Occipital lobe (tissue), 2 donors: ENCODE data around the gene TRIM2. TPM values are rescaled to one million over a fixed set of nuclear protein-coding genes. Genes with fewer than 3 reads are reported as not detected.
"Not testable (repeated sequence)": the region's sequence is repeated elsewhere in the genome, so short reads cannot be mapped to it uniquely, and the experiment has no call there.

ENCODE experiments used
- DNase-seq: peaks from one replicate; lab custom pipeline; 2025; lab: John Stamatoyannopoulos, UW
- total RNA-seq: library from RNA; depleted of rRNA; stranded (reverse); fragments of >200 nt; gene quantifications from one replicate; pipeline ENCODE4 v1.2.3, GENCODE V29; 2014

Gene TRIM2
- total RNA-seq, 1 donor from 2014 or later, result 990 TPM

DNA sequence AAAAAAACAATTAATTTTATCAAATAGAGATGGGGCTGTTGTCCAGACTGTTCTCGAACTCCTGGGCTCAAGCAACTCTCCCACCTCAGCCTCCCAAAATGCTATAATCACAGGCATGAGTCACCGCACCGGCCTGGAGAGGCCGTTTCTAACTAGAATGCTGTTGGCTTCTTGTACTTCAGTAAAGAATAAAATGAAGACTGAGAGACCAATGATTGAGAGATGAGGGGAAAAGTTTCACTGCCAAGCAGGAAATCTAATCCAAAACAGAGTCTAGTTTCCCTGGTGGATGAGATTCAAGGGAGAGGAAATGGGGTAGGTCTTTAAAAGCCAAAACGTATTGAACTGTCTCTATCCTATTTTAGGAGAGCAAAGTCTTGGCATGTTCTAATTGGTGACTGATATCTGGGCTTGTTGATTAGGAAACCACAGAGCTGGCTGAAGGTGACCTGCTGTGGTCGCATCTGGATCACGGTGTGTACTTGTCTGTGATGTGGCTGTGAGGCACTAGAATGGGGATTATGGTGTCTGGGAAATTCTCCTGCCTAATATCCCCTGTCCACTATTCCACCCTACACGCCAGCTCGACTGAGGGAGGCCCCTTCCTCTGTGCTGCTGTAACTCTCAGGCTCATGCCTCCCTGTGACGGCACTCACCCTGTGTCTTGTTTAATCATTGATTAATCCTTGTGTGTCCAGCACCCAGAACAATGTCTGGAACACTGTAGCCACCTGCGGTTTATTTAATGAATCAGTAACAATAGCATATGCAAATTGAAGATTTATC, 15.0 kb upstream of the TRIM2 start:
- DNase-seq, result no peak

DNA sequence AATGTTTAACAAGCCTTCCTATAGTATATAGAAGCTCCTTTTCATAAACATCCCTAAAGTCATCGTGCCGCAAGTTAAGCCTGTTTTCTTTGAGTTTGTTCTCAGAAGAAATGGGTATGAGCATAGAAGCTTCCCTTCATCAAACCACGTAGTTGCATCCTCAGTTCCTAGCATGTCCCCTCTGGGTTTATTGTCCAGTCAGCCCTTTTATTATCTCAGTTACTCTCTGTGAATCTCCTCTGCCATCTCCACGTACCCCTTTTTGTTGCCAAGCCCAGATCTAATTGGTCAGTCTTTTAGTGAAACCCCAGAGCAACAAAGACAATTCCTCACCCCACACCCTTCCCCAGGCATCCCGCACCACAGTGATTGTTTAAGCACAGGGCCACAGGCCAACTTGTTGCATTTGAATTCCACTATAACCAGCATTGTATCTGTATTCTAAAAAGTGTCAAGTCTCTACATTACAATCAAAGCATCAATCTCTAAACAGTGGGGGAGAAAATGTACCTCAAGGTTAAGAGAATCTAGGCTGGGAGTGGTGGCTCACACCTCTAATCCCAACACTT, 12.4 kb upstream of the TRIM2 start:
- no peak for DNase-seq

DNA sequence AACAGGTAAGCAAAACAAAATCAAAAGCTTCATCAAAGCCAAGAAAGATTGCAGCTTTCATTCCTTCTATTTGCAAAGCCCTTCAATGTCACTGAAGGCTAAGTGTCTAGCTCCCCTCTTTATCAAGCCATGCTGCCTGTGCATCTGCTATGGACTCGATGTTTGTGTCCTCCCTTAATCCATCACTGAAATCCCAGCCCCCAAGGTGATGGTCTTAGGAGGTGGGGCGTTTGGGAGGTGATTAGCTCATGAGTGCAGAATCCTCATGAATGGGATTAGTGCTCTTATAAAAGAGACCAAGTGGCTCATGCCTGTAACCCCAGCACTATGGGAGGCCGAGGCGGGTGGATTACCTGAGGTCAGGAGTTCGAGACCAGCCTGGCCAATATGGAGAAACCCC, 6.9 kb upstream of the TRIM2 start:
- no peak for DNase-seq

DNA sequence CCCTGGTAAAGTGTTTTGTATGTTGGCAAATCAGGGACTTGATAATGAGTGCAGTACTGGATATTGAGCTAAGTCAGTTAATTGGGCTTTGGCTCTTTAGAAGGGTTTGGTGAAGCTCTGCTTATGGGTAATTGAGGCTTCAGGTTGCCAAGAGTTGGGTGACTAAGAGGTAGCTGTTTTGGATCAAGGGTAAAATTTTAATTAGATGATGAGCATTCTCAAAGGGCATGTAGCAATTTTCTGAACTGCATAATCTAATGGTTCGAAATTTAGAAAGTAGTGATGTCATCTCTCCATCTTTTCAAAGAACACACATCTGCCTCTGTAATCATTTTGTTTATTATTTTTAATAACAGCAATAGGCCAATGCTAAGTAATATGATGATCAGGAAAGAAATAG, 5.5 kb upstream of the TRIM2 start:
- no peak for DNase-seq

DNA sequence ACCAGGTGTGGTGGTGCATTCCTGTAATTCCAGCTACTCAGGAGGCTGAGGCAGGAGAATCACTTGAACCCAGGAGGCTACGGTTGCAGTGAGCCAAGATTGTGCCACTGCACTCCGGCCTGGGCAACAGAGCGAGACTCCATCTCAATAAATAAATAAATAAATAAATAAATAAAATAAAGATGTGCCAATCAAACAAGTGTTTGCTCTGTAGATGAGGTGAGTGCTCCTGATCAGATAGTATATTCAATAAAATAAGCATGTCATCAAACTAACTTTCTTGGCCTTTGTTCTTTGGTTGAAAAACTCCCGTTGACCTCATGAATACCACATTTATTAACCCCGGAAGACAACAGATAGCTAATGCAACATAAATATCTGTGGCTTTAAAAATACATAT, 497 bp upstream of the TRIM2 start:
- not testable (repeated sequence) for DNase-seq

DNA sequence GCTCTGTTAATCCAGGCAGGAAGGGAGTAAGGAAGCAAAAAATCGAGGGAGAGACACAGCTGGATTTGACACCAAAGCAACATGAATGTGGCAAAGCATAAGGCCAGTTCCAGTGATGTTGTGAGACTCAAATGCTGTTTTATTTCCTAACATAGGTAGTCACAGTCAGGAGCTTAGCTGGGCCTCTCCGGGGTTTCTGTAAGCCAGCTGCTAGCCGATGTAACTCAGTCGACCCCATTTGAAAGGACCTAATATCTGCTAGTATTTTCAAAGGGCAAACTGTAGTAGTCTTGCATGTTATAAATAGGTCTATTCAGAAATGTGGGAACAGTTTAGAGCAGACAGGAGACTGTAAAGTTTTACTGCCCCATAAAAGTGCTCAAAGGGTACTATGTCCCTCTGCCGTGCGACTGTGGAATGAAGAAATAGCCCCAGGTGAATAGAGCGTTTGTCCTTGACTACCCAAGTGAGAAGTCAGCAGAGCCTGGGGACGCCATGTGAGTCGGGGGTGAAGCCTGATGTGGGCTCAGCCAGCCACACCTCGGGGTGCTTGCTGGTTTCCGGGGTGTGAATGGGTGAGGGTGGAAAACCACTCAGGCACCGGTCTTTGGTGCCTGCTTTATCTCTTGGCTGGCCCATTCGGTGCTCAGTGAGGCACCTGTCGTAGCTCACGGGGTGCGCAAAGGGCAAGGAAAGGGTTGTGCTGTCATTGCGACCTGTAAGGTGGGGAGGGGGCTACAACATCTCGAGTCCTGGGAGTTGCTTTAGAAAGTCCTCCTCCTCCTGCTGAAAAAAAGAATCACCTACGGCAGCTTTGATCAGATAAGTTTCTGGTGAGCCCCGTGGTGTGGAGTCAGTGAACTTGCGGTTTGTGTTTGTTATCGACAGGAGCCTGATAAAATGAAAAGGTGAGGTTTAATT, 745 bp downstream of the TRIM2 start:
- DNase-seq, result no peak

DNA sequence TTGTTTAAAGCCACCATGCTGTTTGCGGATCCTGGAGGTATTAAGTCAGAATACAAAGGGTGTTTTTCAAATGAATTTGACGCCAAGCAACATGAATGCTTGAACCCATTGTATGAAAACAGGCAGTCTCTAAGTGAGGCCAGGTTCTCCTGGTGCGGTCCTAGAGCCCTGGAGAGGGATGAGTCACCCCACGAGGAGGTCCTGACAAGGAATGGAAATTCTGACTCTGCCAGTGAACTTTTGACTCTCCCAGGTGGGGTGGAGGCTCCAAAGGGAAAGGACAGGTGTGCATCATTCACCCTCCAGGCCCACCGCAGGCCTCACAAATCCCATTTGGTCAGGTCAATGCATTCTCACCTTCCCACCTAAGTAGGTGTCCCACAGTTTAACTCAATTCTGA, 1.5 kb downstream of the TRIM2 start:
- no peak for DNase-seq

DNA sequence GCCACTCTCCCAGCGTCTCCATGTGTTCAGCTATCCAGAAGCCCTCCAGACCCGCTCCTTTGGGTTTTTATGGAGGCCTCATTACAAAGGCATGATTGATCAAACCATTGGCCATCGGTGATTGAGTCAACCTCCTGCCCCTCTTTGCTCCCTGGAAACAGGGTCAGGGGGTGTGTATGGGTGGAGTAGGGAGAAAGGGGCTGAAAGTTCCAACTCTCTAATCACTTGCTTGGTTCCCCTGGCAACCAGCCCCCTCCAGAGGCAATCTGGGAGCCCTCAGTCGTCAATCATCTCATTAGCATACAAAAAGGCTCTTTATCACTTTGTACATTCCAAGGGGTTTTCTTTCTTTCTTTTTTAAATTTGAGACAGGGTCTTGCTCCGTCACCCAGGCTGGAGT, 2.3 kb downstream of the TRIM2 start:
- no peak for DNase-seq

DNA sequence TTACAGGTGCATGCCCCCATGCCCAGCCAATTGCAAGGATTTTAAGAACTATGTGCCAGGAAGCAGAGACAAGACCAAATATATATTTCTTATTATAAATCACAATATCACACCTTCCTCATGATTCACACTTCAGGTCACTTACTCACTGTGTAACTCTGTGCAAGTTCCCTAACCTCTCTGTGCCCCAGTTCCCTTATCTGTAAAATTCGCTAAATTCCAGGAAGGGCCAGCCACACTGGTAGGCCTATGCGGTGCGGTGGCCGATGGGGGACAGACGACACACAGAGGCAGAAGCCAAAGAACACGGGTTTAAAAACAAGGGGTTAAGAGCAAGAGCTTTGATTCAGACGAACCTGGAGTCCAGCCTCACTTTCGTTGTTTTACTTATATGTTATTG, 2.8 kb downstream of the TRIM2 start:
- DNase-seq, result no peak

DNA sequence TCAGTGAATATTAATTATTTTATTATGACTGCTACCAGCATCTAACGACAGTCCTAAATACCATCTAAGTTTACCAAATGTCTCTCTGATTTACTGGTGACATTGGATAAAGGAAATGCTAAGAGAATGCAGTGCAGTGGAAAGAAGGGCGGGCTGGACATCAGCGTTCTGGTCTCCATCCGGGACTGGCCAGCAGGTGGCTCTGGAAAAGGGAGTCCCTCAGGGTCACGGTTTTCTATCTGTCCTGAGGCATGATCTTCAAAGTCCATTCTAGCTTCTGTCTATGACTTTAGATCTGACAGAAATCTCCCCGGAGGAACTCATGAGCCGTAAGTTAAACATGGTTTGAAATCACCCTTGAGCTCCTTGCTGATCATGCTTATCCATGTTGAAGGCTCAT, 3.3 kb downstream of the TRIM2 start:
- DNase-seq, result no peak

DNA sequence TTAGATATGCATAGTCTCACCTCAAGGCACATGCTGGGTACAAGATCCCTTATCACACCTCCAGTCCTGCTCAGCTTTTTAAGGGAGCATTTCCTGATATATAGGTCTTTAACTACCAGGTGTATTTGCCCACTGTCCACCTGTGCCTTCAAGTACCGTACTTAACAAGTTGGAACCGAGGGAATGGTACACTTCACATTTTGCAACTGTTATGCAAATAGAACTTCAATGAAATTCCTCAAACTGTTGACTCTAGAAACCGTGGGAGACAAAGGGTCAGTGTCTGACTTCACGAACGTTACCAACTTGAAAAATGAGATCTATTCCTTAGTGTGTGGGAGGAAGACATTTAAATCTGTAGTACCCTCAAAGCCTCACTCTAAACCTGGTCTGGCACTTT, 5.2 kb downstream of the TRIM2 start:
- no peak for DNase-seq

DNA sequence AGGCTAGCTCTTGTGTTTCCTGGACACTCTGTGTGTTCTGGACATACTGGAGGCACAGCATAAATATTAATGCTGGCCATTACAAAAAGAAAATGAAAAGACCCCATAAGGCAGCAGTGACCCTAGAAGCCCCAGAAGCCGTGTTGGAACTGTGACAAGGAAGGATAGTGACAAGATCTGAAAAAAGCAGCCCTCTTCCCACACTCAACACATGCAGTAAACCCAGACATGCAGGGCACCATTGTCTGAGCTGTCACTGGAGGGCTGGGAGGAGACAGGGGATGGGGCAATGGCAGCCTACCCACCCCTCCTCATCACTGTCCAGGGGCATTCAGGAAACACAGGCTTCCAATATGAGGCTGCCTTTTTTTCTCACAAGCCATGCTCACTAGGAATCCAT, 6.5 kb downstream of the TRIM2 start:
- DNase-seq, result no peak

DNA sequence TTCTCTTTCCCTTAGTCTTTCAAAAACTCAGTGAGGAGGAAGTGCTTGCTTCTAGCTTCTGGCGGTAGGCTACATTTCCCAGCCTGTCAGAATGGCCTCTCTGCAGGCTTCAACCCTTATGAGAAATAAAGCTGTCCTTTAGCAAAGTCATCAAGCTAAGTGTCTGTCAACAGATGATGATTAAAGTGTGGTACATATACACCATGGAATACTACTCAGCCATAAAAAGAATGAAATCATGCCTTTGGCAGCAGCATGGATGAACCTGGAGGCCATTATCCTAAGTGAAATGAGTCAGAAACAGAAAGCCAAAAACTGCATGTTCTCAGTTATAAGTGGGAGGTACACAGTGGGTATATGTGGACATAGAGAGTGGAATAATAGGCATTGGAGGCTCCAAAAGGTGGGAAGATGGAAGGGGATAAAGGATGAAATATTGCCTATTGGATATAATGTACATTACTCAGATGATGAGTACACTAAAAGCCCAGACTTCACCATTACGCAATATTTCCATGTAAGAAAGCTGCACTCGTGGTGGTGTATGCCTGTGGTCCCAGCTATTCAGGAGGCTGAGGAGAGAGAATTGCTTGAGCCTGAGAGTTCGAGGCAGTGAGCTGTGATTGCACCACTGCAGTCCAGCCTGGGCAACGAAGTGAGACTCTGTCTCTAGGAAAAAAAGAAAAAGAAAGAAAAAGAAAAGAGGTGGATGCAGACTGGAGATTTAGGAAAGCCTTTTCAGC, 7.9 kb downstream of the TRIM2 start:
- DNase-seq, result no peak

DNA sequence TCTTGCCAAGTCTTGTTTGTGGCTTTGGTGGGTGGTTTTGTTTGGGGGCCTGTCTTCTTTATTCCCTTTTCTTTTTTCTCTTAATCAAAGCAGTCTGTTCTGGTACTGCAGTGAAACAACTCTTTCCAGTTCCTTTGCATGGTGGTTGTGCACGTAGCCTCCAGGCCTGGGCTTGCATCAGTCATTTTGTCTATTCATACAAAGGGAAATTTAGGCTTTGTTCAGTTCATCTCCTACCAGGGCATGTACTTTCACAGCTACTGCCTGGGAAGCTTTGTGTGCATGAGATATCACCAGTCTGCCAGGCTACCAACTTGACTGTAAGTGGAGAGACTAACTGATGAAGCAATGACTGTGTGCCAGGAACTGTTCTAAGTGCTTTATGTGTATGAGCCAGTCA, 8.5 kb downstream of the TRIM2 start:
- no peak for DNase-seq

DNA sequence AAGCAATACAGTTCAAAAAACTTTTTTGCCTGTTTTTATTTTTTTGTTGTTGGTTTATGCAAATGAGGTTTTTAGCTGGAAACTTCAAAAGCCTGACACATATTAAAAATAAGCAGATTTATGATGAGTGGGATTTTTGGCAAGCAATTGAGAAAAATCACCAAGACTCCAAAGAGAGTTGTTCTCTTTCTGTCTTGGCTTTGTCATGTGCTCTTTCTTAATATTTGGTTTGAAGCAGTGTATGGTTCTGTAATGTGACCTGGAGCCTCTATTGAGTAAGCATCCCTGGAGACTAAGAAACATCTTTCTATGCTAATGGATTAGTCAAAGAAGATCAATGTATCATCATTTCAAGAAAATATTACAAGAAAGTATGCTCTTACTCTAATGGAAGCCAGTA, 11.7 kb downstream of the TRIM2 start:
- DNase-seq, result no peak

DNA sequence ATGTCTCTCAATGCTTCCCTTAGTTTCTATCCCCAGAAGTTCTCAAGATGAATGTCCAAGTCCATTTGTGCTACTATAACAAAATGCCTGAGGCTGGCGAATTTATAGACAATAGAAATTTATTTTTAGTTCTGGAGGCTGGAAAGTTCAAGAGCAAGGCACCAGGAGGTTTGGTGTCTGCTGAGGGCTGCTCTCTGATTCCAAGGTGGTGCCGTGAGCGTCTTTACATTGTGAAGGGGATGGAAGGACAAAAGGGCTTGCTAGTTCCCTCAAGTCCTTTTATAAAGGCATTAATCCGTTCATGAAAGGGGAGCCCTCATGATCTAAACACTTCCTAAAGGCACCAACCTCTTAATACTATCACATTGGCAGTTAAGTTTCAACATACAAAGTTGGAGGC, 12.3 kb downstream of the TRIM2 start:
- DNase-seq, result no peak

DNA sequence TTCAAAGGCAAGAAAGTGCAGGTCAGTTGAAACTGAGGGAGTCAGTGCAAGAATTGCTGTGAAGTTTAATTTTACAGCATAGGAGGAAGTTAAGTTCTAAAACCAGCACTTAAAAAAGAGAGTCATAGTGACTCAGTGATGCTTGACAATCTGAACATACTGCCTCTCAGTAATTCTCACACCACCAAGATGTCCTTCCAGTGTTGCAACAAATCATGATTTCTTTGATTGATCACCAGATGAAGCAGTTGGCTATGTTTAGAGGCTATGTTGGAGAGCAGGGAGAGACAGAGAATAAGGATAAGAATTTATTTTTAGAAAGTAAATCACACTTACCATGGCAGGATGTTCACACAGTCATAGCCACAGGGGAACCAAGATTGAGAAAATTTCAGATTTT, 13.2 kb downstream of the TRIM2 start:
- no peak for DNase-seq

DNA sequence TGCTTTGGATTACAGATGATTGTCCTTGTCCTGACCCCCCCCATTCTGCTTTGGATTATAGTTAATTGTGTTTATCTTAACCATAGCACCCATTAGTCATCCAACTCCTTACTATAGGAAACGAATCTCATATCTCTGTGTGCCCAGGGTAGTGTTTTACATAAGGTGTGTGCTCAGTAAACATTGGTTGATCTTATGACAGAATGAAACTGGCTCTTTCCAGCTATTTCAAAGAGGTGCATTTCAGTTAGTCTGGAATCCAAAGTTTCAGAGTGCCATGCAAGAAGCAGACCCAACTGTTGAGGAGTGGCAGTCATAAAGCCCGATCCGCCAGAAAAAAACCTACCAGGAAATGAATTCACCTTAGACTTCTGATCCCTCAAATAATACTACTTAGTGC, 14.7 kb downstream of the TRIM2 start:
- DNase-seq, result no peak

DNA sequence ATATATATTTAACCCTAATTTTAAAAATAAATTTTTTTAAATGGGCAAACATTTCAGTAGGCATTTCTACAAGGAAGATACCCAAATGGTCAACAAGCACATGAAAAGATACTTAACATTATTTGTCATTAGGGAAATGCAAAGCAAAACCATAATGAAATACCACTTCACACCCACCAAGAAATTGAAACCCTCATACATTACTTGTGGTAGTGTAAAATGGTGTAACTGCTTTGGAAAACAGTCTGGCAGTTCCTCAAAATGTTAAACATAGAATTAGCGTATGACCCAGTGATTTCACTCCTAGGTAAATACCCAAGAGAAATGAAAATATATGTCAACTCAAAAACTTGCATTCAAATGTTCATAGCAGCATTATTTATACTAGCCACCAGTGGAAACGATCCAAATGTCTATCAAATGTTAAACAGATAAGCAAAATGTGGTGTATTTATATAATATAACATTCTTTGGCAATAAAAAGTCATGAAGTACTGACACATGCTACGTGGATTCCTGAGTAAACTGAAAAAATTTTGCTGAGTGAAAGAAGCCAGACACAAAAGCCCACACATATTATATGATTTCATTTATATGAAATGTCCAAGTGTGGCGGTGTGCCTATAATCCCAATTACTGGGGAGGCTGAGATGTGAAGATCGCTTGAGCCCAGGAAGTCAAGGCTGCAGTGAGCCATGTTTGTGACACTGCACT, 16.6 kb downstream of the TRIM2 start:
- no peak for DNase-seq

DNA sequence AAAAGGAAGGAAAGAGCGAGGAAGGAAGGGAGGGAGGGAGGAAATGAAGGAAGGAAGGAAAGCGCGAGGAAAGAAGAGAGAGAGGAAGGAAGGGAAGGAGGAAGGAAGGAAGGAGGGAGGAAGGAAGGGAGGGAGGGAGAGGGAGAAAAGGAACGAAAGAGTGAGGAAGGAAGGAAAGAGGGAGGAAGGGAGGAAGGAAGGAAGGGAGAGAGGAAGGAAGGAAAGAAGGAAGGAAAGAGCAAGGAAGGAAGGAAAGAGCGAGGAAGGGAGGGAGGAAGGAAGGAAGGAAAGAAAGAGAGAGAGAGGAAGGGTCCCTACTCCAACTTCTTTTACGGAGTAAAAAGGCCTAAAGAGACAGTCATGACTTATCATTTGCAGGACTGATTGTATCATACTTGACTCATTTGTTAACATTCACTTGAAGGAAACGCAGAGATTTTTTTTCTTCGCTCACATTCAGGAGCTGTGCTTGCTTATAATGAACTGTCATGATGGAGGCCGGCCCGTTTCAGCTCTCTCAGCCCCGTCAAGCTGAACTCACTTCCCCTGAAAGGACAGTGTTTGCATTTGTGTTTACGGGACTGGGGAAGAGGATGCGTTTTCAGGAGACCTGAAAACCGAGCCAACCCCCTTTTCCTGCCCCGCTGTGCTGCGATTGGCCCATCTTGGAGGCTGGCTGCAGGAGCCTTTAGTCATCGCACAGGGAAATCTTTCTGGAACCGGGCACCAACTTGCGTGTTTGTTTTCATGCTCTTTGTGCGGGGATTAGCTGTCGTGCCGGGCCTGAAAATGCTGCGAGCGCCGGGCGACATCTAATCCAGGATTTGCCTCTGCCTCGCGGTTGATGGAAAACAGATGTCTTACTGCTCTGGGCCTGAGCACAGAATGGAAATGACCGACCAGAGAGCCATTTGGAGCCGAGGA, 17.8 kb downstream of the TRIM2 start:
- DNase-seq, result peak; percentile 76
